Stimulated activated CD4-positive, alpha-beta T cell treated with anti-CD3 and anti-CD28 coated beads, Interleukin-4, amount 100 ng/mL, for 48 hours (primary cell): ENCODE data around the gene NFIX.

Experiments
- DNase-seq, 2 donors: peaks; one replicate each; pipeline ENCODE4 v3.0.0-alpha.2; 2020; ENCODE audit warnings: low read depth in 2 of 2

NFIX gene

DNA sequence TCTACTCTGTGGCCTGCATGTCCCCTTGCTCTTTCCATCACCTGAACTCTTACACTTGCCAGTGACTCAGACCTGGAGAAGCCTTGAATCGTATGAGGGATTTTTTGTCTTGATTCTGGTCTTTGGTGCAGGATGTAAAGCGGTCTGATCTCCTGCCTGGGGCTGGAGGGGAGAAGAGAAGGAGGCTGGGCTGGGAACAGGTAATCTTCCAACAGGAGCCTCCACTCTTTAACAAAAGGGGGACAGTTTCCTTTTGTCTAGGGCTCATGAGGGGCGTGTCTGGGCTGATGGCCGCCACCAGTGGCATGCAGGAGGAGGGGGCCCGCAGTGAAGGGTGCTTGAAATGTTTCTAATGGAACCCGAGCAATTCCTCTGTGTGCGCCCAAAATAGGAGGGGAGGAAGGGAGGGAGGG, 24.7 kb downstream of the NFIX start:
- no peak for DNase-seq

DNA sequence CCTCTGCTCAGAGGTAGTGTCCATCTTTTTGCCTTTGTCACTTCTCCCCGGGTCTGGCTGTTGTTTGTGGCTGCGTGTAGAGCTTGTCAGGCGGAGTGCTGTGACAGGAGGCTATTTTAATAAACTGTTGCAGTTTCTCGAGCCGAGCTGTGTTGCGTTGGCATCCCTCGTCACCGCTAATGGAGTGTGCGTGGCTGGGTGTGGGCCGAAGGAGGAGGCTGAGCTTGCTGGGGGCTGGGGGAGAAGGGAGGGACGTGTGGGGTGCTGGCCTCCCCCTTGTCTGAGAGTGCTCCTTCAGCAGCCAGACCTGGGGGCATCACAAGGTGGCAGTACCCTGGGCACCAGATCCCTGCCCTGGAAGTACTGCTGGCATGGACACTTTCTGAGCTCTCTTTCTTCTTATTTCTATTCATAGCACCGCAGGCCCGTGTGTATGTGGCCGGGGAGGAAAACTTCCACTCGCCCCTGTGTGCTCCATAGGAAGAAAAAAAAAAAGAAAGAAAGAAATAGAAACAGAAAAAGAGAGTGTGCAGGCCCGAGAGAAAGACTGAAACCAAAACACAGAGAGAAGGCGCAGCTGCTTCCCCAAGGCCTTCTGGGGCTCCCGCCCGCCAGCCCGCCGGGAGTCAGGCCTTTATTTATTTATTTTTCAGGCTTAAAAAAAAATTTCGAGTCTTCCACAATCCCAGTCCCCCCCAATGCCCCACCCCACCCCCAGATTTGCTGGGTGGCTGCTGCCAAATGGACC, 27.0 kb downstream of the NFIX start:
- DNase-seq: no peak

DNA sequence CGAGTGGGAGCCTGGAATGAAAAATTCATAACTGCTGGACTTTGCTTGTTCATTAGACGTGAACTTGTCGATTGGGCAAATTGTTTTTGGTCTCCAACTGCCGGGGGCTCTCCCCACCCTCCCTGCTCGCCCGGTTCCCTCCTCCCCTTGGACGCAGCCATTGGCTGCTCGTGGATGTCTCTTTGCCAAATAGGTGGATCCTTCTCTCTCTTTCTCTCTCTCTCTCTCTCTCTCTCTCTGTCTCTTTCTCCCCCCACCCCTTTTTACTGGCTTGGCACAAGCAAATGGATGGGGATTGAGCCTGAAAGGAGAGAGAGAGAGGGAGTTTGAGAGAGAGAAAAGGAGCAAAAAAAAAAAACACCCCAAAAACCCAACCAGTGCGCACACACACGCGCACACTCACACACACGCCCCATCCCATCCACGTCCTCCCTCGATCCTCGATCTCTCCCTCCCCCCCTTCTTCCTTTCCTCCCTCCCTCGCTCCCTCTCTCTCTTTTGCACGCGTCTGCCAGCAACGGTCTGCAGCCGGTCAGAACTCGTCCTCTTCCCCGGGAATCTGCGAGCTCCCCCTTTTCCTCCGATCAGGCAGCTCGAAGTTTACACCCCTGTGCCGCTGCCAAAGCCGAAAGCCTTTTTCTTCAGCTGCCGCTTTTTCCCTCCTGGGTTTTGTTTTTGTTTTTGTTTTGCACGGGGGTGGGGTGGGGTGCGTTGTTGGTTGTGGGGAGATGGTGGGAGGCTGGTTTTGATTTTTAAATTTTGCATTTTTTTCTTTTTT, 27.8 kb downstream of the NFIX start:
- no peak for DNase-seq

DNA sequence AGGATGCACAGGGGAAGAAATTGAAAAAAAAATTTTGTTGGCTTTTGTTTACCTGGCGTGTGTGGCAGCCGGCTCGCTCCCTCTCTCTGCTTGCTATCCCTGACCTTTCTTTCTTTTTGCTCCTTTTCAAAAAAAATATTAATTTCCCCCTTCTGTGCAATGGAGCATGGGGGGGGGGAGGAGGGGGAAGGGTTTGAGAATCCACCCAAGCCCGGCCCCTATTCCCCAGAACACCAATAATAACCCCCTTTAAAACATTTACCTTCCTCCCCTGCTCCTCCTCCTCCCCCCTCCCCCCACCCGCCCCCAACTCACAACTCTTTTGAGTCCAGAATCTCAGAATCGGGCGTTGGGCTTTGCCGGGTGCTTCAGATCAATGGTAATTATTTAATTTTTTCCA, 28.4 kb downstream of the NFIX start:
- no peak for DNase-seq

DNA sequence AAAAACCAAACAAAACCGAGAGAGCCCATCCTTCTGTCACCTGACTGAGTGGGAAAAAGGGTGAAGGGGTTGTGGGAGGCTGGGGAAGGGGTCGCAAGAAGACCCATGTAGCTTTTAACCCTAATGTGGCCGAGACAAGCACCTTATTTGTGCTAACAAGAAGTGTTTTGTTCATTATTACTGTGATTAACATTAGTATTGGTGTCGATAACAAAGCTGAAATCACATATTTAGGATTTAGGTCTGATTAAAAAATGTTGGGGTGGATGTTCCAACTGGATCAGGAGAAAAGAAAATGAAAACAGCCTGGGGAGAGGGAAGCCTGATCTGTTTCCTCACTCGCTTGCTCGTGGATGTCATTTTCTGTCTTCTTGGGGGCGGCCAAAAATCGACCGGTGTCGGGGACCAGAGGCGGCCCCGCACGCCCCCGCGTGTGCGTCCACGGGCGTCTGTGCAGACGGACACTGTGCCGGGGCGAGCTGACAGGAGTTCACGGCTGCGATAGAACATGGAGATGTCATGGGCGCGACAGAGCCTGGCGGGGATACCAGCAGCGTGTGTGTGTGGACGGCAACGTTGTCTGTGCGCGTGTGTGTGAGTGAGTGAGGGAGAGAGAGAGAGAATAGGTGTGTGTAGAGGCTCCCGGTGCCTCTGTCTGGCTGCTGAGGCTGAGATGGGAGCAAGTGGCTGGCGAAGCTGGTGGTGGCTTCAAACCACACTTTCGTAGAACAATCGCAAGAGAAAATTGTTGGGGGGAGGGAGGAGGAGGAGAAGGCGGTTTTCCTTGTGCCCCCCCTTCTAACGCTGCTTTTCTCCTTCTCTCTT, 29.1 kb downstream of the NFIX start:
- DNase-seq: no peak

DNA sequence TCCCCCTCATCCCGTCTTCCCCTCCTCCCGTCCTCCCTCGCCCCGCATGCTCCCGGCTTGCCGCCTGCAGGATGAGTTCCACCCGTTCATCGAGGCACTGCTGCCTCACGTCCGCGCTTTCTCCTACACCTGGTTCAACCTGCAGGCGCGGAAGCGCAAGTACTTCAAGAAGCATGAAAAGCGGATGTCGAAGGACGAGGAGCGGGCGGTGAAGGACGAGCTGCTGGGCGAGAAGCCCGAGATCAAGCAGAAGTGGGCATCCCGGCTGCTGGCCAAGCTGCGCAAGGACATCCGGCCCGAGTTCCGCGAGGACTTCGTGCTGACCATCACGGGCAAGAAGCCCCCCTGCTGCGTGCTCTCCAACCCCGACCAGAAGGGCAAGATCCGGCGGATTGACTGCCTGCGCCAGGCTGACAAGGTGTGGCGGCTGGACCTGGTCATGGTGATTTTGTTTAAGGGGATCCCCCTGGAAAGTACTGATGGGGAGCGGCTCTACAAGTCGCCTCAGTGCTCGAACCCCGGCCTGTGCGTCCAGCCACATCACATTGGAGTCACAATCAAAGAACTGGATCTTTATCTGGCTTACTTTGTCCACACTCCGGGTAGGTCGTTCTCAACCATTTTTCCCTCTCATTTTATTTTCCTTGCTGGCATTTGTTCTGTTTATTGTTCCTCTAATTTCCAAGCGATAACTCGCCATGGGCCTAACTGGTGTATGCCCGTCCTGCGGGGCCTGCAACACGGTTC, 29.8 kb downstream of the NFIX start:
- no peak for DNase-seq

DNA sequence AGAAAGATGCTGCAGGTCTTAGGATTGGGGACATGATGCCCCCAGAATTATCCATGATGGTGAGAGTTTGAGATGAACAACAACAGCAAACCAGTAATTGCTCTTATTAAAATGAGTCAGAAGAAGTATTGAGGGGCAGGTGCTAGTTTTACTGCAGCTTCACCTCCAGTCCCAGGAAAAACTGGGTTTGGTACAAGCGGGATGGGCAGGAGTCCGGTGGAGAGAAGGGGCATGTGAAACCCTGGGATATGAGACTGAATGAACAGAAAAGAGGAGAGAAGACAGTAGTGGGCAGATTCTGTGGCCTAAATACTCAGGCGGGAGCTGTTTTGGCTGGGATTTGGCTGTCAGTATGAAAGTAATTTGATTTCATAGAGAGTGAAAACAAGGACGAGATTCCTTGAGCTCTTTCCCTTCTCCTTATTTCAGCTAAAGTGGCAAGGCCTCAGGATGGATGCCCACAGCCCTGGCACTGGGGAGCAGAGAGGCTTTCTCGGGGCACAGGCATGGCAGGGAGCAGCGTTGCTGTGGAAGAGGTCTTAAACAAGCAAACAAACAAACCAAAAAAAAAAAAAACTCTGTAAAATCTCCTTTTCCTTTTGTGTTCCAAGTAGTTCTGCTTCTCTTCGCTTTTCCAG, 30.7 kb downstream of the NFIX start:
- DNase-seq: no peak

DNA sequence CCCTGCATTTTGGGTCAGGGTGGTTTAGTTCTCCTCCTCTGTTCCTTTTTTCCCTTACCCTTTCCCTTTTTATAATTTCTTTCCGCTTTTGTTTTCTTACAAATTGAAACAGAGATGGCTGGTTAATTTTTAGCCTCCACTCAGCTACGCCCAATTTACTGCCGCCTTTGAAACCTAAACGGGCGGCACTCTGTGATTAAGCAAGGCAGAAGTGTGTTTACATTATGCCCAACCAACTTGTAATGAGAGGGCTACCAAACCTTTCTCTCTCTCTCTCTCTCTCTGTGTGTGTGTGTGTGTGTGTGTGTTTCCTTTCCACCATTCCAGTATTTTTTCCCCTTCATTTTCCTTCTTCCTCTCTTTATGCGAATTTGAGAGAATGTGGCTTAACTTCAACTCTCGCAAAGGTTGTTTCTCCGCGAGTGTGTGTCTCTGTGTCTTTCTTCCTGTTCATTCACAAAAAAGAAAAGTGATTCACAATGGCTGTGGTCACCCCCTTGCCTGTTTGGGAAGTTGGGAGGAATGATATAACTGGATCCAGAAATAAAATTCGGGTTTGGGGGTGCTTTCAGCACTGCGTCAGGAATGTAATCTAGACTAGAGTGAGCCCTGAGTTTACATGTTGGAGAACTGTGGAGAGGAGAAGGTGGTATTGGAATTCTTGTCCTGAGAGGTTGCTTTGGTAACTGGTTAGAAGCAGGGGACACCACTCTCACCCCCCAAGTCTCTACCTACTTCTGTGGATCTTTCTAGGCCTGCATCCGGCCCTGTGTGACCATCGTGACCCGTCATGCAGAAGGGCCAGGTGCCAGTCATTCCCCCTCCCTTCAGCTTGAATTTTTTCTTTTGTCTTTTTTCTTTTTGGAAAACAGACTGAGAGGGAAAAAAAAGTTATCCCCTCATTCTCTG, 31.4 kb downstream of the NFIX start:
- DNase-seq: no peak

DNA sequence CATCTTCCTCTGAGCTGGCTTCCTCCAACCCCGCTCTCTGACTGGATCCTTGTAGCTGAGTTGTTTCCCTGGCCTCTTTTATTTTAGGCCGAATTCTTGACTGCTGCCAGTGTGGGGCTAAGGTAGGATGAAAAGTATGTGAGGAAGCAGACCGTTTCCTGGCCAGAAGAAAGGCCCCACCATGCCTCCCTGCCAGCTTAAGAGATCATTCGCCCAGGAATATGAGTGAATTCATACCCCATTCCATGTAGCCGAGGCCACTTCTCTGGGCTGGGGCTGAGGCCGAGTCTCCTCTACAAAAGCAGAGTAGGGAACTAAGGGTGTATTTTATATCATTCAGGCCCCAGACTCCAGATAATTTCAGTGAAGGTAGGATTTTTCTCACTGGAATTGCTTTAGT, 32.3 kb downstream of the NFIX start:
- DNase-seq: no peak

DNA sequence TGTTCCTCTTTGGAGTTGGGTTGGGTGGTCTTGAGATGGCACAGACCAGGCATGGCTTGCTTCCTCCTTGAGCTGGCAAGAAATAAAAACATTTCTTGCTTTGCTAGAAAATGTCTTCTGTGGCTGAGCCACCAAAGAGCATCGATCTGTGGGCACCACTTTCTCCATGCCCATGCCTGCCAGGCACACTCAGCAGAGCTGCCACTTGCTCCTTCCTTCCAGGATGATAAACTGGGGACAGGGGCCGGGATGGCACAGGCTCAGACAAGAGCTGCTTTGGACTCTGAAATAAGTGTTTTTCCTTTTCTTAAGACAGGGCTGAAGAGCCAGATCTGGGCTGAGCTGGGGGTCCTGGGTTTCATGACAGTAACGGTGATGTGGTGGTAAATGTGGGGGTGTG, 32.8 kb downstream of the NFIX start:
- no peak for DNase-seq

DNA sequence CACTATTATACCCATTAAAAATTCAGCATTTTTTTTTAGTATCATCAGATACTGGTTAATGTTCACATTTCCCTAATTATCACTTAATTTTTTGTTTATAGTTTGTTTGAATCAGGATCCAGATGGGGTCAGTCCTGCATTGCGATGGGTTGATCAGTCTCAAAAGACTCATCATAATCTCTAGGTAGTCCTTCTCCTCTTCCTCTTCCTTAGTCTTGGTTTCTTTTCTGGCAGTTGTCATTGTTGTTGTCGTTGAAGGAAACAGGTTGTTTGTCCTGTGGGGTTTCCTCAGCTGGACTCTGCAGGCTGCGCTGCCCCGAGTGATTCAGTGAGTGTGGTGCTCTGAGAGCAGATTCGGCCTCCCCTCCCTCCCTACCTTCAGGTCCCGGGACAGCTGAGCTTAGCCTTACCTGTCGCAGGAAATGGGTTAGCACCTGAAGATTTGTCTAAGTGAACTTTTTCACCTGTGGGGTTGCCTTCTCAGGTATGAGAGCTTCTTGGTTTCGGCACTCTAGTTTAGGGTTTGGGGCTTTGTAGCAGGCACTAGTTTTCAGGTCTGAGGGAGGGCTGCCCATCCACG, 34.1 kb downstream of the NFIX start:
- DNase-seq: no peak

DNA sequence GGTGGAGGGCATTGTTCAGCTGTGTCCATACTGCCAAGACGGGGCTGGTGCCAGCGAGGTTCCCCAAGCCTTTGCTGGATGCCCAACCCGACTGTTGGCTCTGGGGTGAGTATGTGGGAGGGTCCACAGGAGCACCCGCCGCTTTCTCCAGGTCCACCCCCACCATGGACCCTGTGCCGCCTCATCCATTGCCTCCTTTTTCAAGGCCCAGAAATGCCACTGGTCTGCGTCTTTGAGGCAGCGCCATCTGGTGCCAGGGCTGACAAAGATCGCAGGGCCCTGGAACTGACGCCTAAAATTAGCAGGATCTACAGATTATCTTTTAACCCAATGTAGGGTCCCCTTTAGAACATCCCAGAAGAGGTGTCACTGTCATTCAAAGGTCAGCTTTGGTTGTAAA, 34.6 kb downstream of the NFIX start:
- no peak for DNase-seq

DNA sequence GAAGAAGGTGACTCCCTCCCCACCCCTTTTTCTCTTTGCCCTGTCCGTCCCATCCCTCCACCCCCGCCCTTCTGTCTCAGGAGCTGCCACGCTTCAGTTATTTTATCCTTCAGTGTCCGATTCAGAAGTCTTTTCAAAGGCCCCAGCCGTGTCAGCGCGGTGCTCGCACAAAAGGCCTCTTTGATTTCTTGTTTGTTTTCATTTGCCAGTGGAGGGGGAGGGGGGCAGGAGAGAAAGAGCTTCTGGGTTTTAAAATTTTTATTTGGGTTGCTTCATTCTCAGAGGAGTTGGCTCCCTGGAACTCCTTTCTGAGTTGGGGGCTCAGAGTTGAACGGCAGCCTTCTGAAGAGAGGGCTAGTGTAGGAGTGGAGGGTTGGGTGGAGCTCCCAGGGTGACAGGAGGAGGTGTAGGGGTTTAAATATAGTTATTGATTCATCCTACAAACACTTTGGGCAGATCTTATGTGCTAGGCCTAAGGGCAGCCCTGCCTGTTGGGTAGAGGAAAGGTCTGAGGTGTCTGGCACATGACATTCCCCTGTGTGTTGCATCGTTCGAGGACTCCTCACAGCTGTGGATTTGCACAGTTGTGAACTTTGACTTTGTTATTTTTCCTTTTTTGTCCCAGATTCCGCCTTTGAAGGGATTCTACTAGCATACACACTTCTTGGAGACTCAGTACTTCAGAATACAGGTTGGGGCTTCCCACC, 36.8 kb downstream of the NFIX start:
- DNase-seq: no peak

DNA sequence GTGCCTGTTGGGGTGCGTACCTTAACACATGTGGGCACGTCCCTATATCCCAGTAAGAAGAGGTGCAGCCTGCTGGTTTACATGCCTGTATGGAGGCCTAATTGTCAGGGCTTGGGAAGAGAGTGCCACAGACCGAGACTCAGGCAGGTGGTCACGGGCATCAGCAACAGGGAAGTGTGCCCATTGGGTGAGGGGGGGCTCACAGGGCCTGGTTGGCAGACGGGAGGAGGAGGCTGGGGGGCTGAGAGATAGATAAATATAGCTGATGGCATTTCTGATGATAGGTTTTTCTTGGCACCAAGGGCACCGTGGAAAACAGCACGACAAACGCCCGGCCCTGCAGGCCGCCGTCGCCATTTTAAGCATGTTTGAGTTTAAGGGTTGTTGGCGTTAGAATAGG, 37.6 kb downstream of the NFIX start:
- no peak for DNase-seq

DNA sequence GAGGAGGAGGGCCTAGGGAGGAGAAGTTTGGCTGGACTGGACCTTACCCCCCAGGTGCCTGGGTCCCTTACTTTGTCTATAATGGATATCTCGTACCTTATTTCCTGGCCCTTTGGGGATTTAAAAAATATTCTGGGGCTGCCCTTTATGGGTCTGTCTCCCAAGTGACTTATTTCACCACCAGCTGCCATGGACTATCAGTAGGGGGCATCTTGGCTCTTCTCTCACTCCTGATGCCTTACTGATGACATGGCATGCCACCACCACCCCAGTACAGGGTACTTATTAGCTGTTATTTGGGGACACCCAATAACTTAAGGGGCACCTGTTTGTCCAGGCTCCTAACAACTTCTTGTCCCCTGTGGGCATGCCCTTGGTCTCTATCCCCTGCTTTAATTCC, 38.0 kb downstream of the NFIX start:
- DNase-seq: no peak

DNA sequence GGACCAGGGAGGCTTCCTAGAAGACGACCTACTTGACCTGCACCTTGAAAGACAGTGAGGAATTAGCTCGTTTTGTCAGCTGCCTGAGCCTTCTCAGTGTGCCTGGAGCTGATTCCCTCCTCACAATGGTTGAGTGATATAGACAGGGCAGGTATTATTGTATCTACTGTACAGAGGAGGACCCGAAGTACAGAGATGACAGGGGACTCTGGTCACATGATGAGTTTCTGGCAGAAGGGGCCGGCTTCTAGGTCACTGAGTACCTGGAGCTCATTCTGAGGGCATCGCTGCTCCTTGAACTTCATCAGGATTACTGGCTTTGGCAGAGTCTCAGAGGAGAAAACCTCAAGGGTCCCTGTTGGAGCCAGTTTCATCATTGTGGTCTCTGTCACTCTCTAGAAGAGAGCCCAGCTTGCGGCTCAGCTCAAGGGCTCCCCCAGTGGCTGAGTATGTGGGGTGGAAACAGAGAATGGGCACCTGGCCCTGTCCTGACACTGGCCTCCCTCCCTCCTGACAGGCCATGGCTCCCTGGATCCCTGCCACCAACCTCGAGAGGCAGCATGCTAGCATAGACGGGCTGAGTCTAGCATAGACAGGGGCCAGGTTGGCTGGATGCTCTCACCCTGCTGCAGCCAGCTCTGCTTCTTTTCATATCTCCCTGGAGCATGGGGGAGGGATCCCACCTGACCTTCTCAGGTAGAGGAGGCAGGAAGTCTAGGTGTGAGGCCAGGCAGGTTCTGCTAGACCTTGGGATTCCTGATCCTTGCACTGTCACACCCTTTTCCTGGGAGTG, 38.7 kb downstream of the NFIX start:
- DNase-seq: peak; percentile 41 to 49

DNA sequence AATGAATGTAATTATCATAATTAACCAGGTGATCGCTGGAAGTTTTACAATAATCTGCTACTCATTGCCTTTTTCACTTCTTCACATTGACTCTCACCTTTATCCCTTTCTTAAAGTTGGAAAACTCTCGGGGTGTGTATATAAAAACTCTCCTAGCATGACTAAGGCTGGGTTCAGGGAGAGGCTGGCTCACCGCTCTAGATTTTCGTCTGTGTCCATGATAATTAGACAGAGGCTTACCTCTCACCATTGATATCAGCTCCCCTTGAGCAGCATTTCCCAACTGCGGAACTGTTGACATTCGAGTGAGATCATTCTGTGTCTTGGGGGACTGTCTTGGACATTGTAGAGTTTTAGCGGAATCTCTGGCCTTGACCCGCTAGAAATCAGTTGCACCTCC, 39.4 kb downstream of the NFIX start:
- no peak for DNase-seq

DNA sequence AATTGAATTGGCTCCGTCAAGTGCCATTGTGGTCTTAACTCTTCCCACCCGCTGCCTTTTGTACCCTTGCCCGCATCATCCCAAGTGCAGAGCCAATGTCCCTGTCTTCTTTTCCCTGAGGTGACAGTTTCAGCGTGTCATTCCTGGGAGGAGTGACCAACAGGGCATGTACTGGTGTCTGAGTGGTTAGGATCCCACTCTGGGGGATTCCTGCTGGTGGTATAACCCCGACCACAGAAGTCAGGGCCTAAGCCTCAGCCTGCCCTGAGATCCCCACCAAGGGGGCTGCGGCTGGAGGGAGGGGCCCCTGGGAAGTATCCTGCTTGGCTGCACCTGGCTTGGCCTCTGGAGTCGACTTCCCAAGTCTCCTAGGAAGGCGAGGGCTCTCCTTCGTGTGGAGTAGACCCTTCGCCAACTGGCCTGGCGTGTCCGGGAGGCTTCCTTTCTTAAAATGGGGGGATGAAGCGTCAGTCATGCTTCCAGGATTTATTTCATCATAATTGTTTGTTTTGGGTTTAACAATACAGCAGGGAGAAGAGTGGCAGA, 40.6 kb downstream of the NFIX start:
- DNase-seq: no peak
